Body of pancreas (tissue), 4 donors: ENCODE results near the gene CRELD2. TPM values are rescaled to one million over a fixed set of nuclear protein-coding genes. Genes with fewer than 3 reads are reported as not detected.

Source experiments
- ATAC-seq: fragments of 150-250 bp; one replicate; pipeline ENCODE4 v1.9.1; 2016
- DNase-seq, 4 donors: peaks; one replicate each; pipeline ENCODE4 v3.0.0-alpha.2; 2019
- H3K27ac ChIP-seq, 4 donors: fragments of 200-600 bp; sonication (generic); 1 replicate in 3 of 4; 2 replicates in 1 of 4; pipeline versions ENCODE4 v1.5.1 to v1.6.1; 2016 to 2019; ENCODE audit warnings: mild to moderate bottlenecking in 1 of 4, mixed read lengths in 1 of 4, moderate library complexity in 1 of 4
- H3K27me3 ChIP-seq, 2 donors: fragments of 200-600 bp; sonication (generic); one replicate each; pipeline ENCODE4 v1.6.0; 2016; ENCODE audit warnings: mild to moderate bottlenecking in 1 of 2
- H3K36me3 ChIP-seq, 2 donors: fragments of 200-600 bp; sonication (generic); replicated peaks in 1 of 2; 2 replicates each; pipeline ENCODE4 v1.5.1; 2016; ENCODE audit warnings: low read depth in 2 of 2; ENCODE audit not compliant: insufficient read depth in 1 of 2
- H3K4me1 ChIP-seq: fragments of 200-600 bp; sonication (generic); one replicate; pipeline ENCODE4 v1.6.0; 2016
- H3K4me3 ChIP-seq, 2 donors: fragments of 200-600 bp; sonication (generic); 1 replicate in 1 of 2; 2 replicates in 1 of 2; pipeline ENCODE4 v1.5.1; 2016 to 2019
- H3K9me3 ChIP-seq, 3 donors: fragments of 200-600 bp; sonication (generic); 1 replicate in 2 of 3; 2 replicates in 1 of 3; pipeline ENCODE4 v1.5.1; 2016
- CTCF ChIP-seq, 7 experiments: fragments of 450-650 bp in 4 of 7; fragments of 200-600 bp in 3 of 7; sonication (generic) in 3 of 7; IDR thresholded peaks; one replicate each; pipeline ENCODE4 v1.5.1; 2016 to 2019; ENCODE audit warnings: antibody characterized with exemption in 7 of 7
- POLR2A ChIP-seq, 3 donors: fragments of 450-650 bp; IDR thresholded peaks; one replicate each; pipeline ENCODE4 v1.6.1; 2016; ENCODE audit warnings: antibody characterized with exemption in 3 of 3, mild to moderate bottlenecking in 2 of 3
- WGBS, 2 donors: methylation state at CpG; one replicate each; pipeline ENCODE4 v1.1.5; 2017; 5-methylcytosine and 5-hydroxymethylcytosine counted together
- intact Hi-C: fragments of 100-400 bp; cut with DNase I; formaldehyde crosslinking; loops from one replicate; pipeline ENCODE4 v1.15.1; 2023
- total RNA-seq, 2 donors: library from RNA; depleted of rRNA; stranded (reverse); fragments of >200 nt; gene quantifications; one replicate each; pipeline ENCODE4 v1.1.0, GENCODE V29; 2016

Gene CRELD2
- total RNA-seq, 2 donors from 2014 or later = 73.9 to 201 TPM

DNA sequence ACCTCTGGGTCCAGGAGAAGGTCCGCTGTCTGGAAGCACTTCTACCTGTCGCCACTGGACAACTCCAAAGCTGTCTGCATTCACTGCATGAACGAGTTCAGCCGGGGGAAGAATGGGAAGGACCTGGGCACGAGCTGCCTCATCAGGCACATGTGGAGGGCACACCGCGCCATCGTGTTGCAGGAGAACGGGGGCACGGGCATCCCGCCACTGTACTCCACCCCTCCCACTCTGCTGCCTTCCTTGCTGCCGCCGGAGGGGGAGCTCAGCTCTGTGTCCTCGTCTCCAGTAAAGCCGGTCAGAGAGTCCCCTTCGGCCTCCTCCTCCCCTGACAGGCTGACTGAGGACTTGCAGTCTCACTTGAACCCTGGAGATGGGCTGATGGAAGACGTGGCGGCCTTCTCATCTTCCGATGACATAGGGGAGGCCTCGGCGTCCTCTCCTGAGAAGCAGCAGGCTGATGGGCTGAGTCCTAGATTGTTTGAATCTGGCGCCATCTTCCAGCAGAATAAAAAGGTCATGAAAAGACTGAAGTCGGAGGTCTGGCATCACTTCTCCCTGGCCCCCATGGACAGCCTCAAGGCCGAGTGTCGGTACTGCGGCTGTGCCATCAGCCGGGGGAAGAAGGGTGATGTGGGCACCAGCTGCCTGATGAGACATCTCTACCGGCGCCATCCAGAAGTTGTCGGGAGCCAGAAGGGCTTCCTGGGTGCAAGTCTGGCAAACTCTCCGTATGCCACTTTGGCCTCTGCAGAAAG is 33.8 kb upstream of the CRELD2 start:
- Histone ChIP-seq H3K4me1 (no peaks in the 10 kb centered on the region), H3K27me3 (no peaks in the 10 kb centered on the region), H3K9me3 (no peaks in the 10 kb centered on the region), H3K4me3 (no peak overlapping the region), H3K36me3 (peaks cover 0 to 12% of the 10 kb centered on the region in 2 donors), H3K27ac (no peak overlapping the region)
- no peak for DNase-seq
- no peak for ATAC-seq
- intact Hi-C loops = no loop called here
- 93 to 99% methylated on average over 15 to 31 of the region's 31 CpGs for WGBS, 2 donors
- TF ChIP-seq POLR2A (IDR thresholded peaks at IDR 0.05) (no peak), CTCF (IDR thresholded peaks at IDR 0.05) (no peak)

- ATAC-seq (no peak), DNase-seq (no peak)
- no peaks in the 10 kb centered on the region for H3K9me3 ChIP-seq
- no peak overlapping the region for H3K4me3 ChIP-seq
- H3K27ac ChIP-seq = no peak overlapping the region
- WGBS, 2 donors = 95 to 97% methylated on average over 14 to 17 of the region's 17 CpGs
- intact Hi-C loops = no loop called here
- H3K36me3 ChIP-seq = peaks cover 0 to 12% of the 10 kb centered on the region in 2 donors
- TF ChIP-seq POLR2A (IDR thresholded peaks at IDR 0.05) = no peak
- TF ChIP-seq CTCF (IDR thresholded peaks at IDR 0.05) = no peak
- H3K27me3 ChIP-seq = no peaks in the 10 kb centered on the region
- no peaks in the 10 kb centered on the region for H3K4me1 ChIP-seq
Observed at GRCh38 chr22:49885281-49885680, 33.2 kb upstream of the CRELD2 start.

GRCh38 chr22:49885881-49886280 is 32.6 kb upstream of the CRELD2 start:
- 98 to 100% methylated on average over 15 to 35 of the region's 35 CpGs for WGBS, 2 donors
- Histone ChIP-seq H3K36me3 (peaks cover 0 to 12% of the 10 kb centered on the region in 2 donors), H3K4me3 (no peak overlapping the region), H3K4me1 (no peaks in the 10 kb centered on the region), H3K9me3 (no peaks in the 10 kb centered on the region), H3K27me3 (no peaks in the 10 kb centered on the region), H3K27ac (no peak overlapping the region)
- DNase-seq (no peak), ATAC-seq (no peak)
- intact Hi-C loops = no loop called here
- TF ChIP-seq CTCF (IDR thresholded peaks at IDR 0.05) = no peak

- intact Hi-C loops = no loop called here
- Histone ChIP-seq H3K36me3 (peaks cover 0 to 12% of the 10 kb centered on the region in 2 donors), H3K4me3 (no peak overlapping the region), H3K4me1 (no peaks in the 10 kb centered on the region), H3K27ac (no peak overlapping the region), H3K9me3 (no peaks in the 10 kb centered on the region), H3K27me3 (no peaks in the 10 kb centered on the region)
- no peak for TF ChIP-seq CTCF (IDR thresholded peaks at IDR 0.05)
- no peak for TF ChIP-seq POLR2A (IDR thresholded peaks at IDR 0.05)
- no peak for ATAC-seq
- 96 to 98% methylated on average over 41 of the region's 41 CpGs for WGBS, 2 donors
- DNase-seq = no peak
Observed at GRCh38 chr22:49886346-49887063, 31.9 kb upstream of the CRELD2 start.
